Vagina (tissue), 2 donors: ENCODE measurements around the gene SLC12A7.

Experiments used
- POLR2A ChIP-seq, 2 donors: fragments of 450-650 bp; IDR thresholded peaks; one replicate each; pipeline ENCODE4 v1.6.1; 2017; ENCODE audit warnings: antibody characterized with exemption in 2 of 2, mild to moderate bottlenecking in 2 of 2, moderate library complexity in 2 of 2
- POLR2AphosphoS5 ChIP-seq, 2 donors: sonication (generic); formaldehyde crosslinking; IDR thresholded peaks; one replicate each; pipeline ENCODE4 v1.9.0; 2017; ENCODE audit warnings: antibody characterized with exemption in 2 of 2, mild to moderate bottlenecking in 2 of 2, low read depth in 1 of 2; ENCODE audit not compliant: insufficient read depth in 1 of 2
- TF ChIP-seq, protein P1 (sequence below), 3 experiments: fragments of 450-650 bp in 2 of 3; fragments of 200-600 bp in 1 of 3; sonication (generic) in 1 of 3; IDR thresholded peaks; one replicate each; pipeline ENCODE4 v1.5.1; 2017 to 2019; ENCODE audit warnings: antibody characterized with exemption in 3 of 3, mild to moderate bottlenecking in 2 of 3, moderate library complexity in 2 of 3

DNA sequence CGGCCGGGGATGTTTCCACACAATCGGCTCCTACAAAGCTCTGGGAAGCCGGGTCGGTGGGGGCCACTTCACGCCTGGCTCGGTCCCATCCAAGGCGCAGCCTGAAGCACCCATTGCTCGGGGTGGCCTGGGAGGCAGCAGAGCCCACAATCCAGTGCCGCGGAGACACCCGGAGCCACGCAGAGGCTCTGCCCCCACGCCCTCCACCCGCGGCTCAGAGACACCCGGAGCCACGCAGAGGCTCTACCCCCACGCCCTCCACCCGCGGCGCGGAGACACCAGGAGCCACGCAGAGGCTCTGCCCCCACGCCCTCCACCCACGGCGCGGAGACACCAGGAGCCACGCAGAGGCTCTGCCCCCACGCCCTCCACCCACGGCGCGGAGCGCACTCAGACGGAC lies 31.9 kb downstream of the SLC12A7 start:
- TF ChIP-seq, protein P1, sequence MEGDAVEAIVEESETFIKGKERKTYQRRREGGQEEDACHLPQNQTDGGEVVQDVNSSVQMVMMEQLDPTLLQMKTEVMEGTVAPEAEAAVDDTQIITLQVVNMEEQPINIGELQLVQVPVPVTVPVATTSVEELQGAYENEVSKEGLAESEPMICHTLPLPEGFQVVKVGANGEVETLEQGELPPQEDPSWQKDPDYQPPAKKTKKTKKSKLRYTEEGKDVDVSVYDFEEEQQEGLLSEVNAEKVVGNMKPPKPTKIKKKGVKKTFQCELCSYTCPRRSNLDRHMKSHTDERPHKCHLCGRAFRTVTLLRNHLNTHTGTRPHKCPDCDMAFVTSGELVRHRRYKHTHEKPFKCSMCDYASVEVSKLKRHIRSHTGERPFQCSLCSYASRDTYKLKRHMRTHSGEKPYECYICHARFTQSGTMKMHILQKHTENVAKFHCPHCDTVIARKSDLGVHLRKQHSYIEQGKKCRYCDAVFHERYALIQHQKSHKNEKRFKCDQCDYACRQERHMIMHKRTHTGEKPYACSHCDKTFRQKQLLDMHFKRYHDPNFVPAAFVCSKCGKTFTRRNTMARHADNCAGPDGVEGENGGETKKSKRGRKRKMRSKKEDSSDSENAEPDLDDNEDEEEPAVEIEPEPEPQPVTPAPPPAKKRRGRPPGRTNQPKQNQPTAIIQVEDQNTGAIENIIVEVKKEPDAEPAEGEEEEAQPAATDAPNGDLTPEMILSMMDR (IDR thresholded peaks at IDR 0.05) = no peak
- TF ChIP-seq POLR2A (IDR thresholded peaks at IDR 0.05) (no peak), POLR2AphosphoS5 (IDR thresholded peaks at IDR 0.05; ENCODE audit: insufficient read depth in 1 of 2, low read depth in 1 of 2) (no peak)
